Gastroesophageal sphincter (tissue), 4 donors: Measurements from ENCODE around the gene SLC6A8. TPM values are rescaled to one million over a fixed set of nuclear protein-coding genes. Genes with fewer than 3 reads are reported as not detected.

Experiments
- ATAC-seq: fragments of 150-250 bp; one replicate; pipeline ENCODE4 v1.9.1; 2016; ENCODE audit warnings: mild to moderate bottlenecking, moderate library complexity
- H3K27ac ChIP-seq, 4 donors: fragments of 200-600 bp; sonication (generic) in 3 of 4; 1 replicate in 3 of 4; 2 replicates in 1 of 4; pipeline ENCODE4 v1.5.1; 2016 to 2019
- H3K27me3 ChIP-seq: fragments of 200-600 bp; sonication (generic); one replicate; pipeline ENCODE4 v1.5.1; 2019
- H3K36me3 ChIP-seq, 2 donors: fragments of 200-600 bp; sonication (generic); one replicate each; pipeline ENCODE4 v1.5.1; 2019; ENCODE audit warnings: control low read depth in 1 of 2
- H3K4me1 ChIP-seq, 3 donors: fragments of 200-600 bp; sonication (generic); 1 replicate in 2 of 3; 2 replicates in 1 of 3; pipeline ENCODE4 v1.5.1; 2016 to 2019; ENCODE audit warnings: control low read depth in 2 of 3
- H3K4me3 ChIP-seq, 2 donors: fragments of 200-600 bp; sonication (generic); one replicate each; pipeline ENCODE4 v1.5.1; 2019; ENCODE audit warnings: mild to moderate bottlenecking in 1 of 2, moderate library complexity in 1 of 2
- H3K9me3 ChIP-seq, 3 donors: fragments of 200-600 bp; sonication (generic); one replicate each; pipeline ENCODE4 v1.5.1; 2017 to 2019; ENCODE audit warnings: control low read depth in 2 of 3
- CTCF ChIP-seq, 4 experiments: fragments of 200-600 bp in 2 of 4; fragments of 450-650 bp in 2 of 4; sonication (generic) in 1 of 4; IDR thresholded peaks; one replicate each; pipeline ENCODE4 v1.5.1; 2017 to 2019; ENCODE audit warnings: antibody characterized with exemption in 4 of 4, mild to moderate bottlenecking in 2 of 4, moderate library complexity in 2 of 4
- EP300 ChIP-seq: sonication (generic); formaldehyde crosslinking; IDR thresholded peaks from one replicate; pipeline ENCODE4 v1.6.1; 2017; ENCODE audit warnings: antibody characterized with exemption, mild to moderate bottlenecking
- POLR2A ChIP-seq, 2 donors: fragments of 450-650 bp; IDR thresholded peaks; one replicate each; pipeline ENCODE4 v1.6.1; 2017; ENCODE audit warnings: antibody characterized with exemption in 2 of 2, mild to moderate bottlenecking in 2 of 2, moderate library complexity in 1 of 2
- POLR2AphosphoS5 ChIP-seq: sonication (generic); formaldehyde crosslinking; IDR thresholded peaks from one replicate; pipeline ENCODE4 v1.6.1; 2017; ENCODE audit warnings: antibody characterized with exemption
- WGBS, 2 donors: methylation state at CpG; one replicate each; pipeline ENCODE4 v1.1.5; 2018; ENCODE audit warnings: low coverage in 1 of 2; 5-methylcytosine and 5-hydroxymethylcytosine counted together
- total RNA-seq, 4 donors: library from RNA; depleted of rRNA; stranded (reverse); fragments of >200 nt; gene quantifications; one replicate each; pipeline ENCODE4 v1.1.0, GENCODE V29; 2016

The SLC6A8 gene
- total RNA-seq, 4 donors from 2014 or later, result 25.3 to 86.6 (median 37.9) TPM

GRCh38 chrX:153640045-153640686, 47.6 kb upstream of the SLC6A8 start:
- no CpG with 5 or more reads among the region's 23 CpGs for WGBS, 2 donors
- TF ChIP-seq CTCF (IDR thresholded peaks at IDR 0.05) (no peak), EP300 (no peak), POLR2AphosphoS5 (no peak), POLR2A (IDR thresholded peaks at IDR 0.05) (no peak)
- no peaks in the 10 kb centered on the region for H3K9me3 ChIP-seq
- no peaks in the 10 kb centered on the region for H3K36me3 ChIP-seq
- no peak overlapping the region for H3K4me3 ChIP-seq
- no peak for ATAC-seq
- peaks cover 0 to 29% (median 10%) of the 10 kb centered on the region in 3 donors for H3K4me1 ChIP-seq
- H3K27ac ChIP-seq, result no peak overlapping the region
- peaks cover 43% of the 10 kb centered on the region for H3K27me3 ChIP-seq

GRCh38 chrX:153640736-153641575, 46.8 kb upstream of the SLC6A8 start:
- ATAC-seq, result no peak
- Histone ChIP-seq H3K27ac (no peak overlapping the region), H3K27me3 (peaks cover 51% of the 10 kb centered on the region), H3K4me1 (peaks cover 0 to 29% (median 10%) of the 10 kb centered on the region in 3 donors), H3K9me3 (no peaks in the 10 kb centered on the region), H3K4me3 (no peak overlapping the region), H3K36me3 (no peaks in the 10 kb centered on the region)
- TF ChIP-seq EP300 (no peak), CTCF (IDR thresholded peaks at IDR 0.05) (no peak), POLR2A (IDR thresholded peaks at IDR 0.05) (no peak), POLR2AphosphoS5 (no peak)
- WGBS, 2 donors, result no CpG with 5 or more reads among the region's 26 CpGs

GRCh38 chrX:153641627-153642026, 46.1 kb upstream of the SLC6A8 start:
- Histone ChIP-seq H3K36me3 (no peaks in the 10 kb centered on the region), H3K27me3 (peaks cover 58% of the 10 kb centered on the region), H3K9me3 (no peaks in the 10 kb centered on the region), H3K27ac (no peak overlapping the region), H3K4me1 (peaks cover 0 to 31% (median 10%) of the 10 kb centered on the region in 3 donors), H3K4me3 (no peak overlapping the region)
- no peak for ATAC-seq
- 20% methylated on average over 1 of the region's 8 CpGs; no CpG with 5 or more reads in 1 of the 2 donors for WGBS, 2 donors
- no peak for TF ChIP-seq CTCF (IDR thresholded peaks at IDR 0.05)
- TF ChIP-seq POLR2A (IDR thresholded peaks at IDR 0.05), result no peak
- no peak for TF ChIP-seq POLR2AphosphoS5
- no peak for TF ChIP-seq EP300

- peaks cover 63% of the 10 kb centered on the region for H3K27me3 ChIP-seq
- H3K4me3 ChIP-seq, result peak overlapping the region in 1 of 2 donors; percentile 26
- no peaks in the 10 kb centered on the region for H3K36me3 ChIP-seq
- 20% methylated on average over 2 of the region's 62 CpGs; no CpG with 5 or more reads in 1 of the 2 donors for WGBS, 2 donors
- no peak overlapping the region for H3K27ac ChIP-seq
- H3K4me1 ChIP-seq, result peaks cover 0 to 36% (median 10%) of the 10 kb centered on the region in 3 donors
- TF ChIP-seq POLR2A (IDR thresholded peaks at IDR 0.05) (no peak), CTCF (IDR thresholded peaks at IDR 0.05) (no peak)
- no peaks in the 10 kb centered on the region for H3K9me3 ChIP-seq
- no peak for ATAC-seq
These were observed 45.6 kb upstream of the SLC6A8 start for GRCh38 chrX:153642051-153642654.
